ENCODE measurements around the gene ANO7. TPM values are rescaled to one million over a fixed set of nuclear protein-coding genes. Genes with fewer than 3 reads are reported as not detected.

ANO7 gene
- polyA plus RNA-seq, 1 of the 3 experiments (the other 2 are of a cell fraction): 0.81 TPM

- Histone ChIP-seq H4K20me1 (ENCODE audit: insufficient read depth) (peaks cover 78% of the 10 kb centered on the region), H2AFZ (ENCODE audit: low read depth) (no peak overlapping the region), H3K9me3 (no peaks in the 10 kb centered on the region), H3K4me3 (ENCODE audit: low read depth in 2 of 2, low read length in 1 of 2) (no peak overlapping the region), H3K27me3 (ENCODE audit: insufficient read depth) (no peaks in the 10 kb centered on the region), H3K4me2 (no peak overlapping the region), H3K9ac (no peak overlapping the region), H3K36me3 (replicated peaks in 1 of 2; ENCODE audit: control insufficient read depth in 1 of 2, insufficient read depth in 2 of 2, low read length in 1 of 2) (peaks cover 75 to 78% of the 10 kb centered on the region in 2 experiments), H3K9me2 (no peaks in the 10 kb centered on the region), H3F3A (replicated peaks; ENCODE audit: insufficient read depth) (peaks cover 11% of the 10 kb centered on the region), H3K4me1 (ENCODE audit: control insufficient read depth in 1 of 2, insufficient read depth in 2 of 2, low read depth in 1 of 2, low read length in 1 of 2) (no peaks in the 10 kb centered on the region), H3K27ac (ENCODE audit: low read depth in 2 of 2, low read length in 1 of 2) (no peak overlapping the region), H3K79me2 (ENCODE audit: insufficient read depth) (peaks cover 97% of the 10 kb centered on the region)
- ChIA-PET POLR2A (no interaction called here), CTCF (no interaction called here)
- no peak for TF ChIP-seq YY1 (IDR thresholded peaks at IDR 0.05; ENCODE audit: low read depth)
- no peak for TF ChIP-seq USF2 (IDR thresholded peaks at IDR 0.05; ENCODE audit: borderline replicate concordance, low read depth, low read length)
- TF ChIP-seq GATA2 (CRISPR knock-in tag; IDR thresholded peaks at IDR 0.05): no peak
- no peak for TF ChIP-seq MXI1 (IDR thresholded peaks at IDR 0.05; ENCODE audit: low read depth, low read length)
- no peak for TF ChIP-seq CHD2 (IDR thresholded peaks at IDR 0.05; ENCODE audit: low read length, partially characterized antibody)
- no peak for TF ChIP-seq CTCF (IDR thresholded peaks at IDR 0.05)
- no peak for TF ChIP-seq ZBTB33 (IDR thresholded peaks at IDR 0.05; ENCODE audit: borderline replicate concordance, low read depth)
- TF ChIP-seq RFX5 (IDR thresholded peaks at IDR 0.05; ENCODE audit: low read length): no peak
- TF ChIP-seq RAD21 (IDR thresholded peaks at IDR 0.05; ENCODE audit: low read length): no peak
- DNase-seq: no peak
- 92% methylated on average over 4 of the region's 4 CpGs for WGBS (ENCODE audit: low lambda C conversion rate)
These were observed 73.2 kb downstream of the ANO7 start for GRCh38 chr2:241261628-241262027.

GRCh38 chr2:241263061-241263460, 74.6 kb downstream of the ANO7 start:
- no peak overlapping the region for H3K4me2 ChIP-seq
- H3K27ac ChIP-seq (ENCODE audit: low read depth in 2 of 2, low read length in 1 of 2): no peak overlapping the region
- no peak for DNase-seq
- H3F3A ChIP-seq (replicated peaks; ENCODE audit: insufficient read depth): peaks cover 11% of the 10 kb centered on the region
- 95% methylated on average over 7 of the region's 7 CpGs for WGBS (ENCODE audit: low lambda C conversion rate)
- ChIA-PET CTCF (no interaction called here), POLR2A (no interaction called here)
- H3K4me3 ChIP-seq (ENCODE audit: low read depth in 2 of 2, low read length in 1 of 2): no peak overlapping the region
- H2AFZ ChIP-seq (ENCODE audit: low read depth): no peak overlapping the region
- H3K79me2 ChIP-seq (ENCODE audit: insufficient read depth): peaks cover 99% of the 10 kb centered on the region
- peaks cover 78% of the 10 kb centered on the region for H4K20me1 ChIP-seq (ENCODE audit: insufficient read depth)
- no peaks in the 10 kb centered on the region for H3K9me2 ChIP-seq
- H3K4me1 ChIP-seq (ENCODE audit: control insufficient read depth in 1 of 2, insufficient read depth in 2 of 2, low read depth in 1 of 2, low read length in 1 of 2): no peaks in the 10 kb centered on the region; a peak in 1 of 4 replicates
- H3K9ac ChIP-seq: no peak overlapping the region
- H3K9me3 ChIP-seq: no peaks in the 10 kb centered on the region
- no peaks in the 10 kb centered on the region for H3K27me3 ChIP-seq (ENCODE audit: insufficient read depth)
- no peak for TF ChIP-seq SIN3A (IDR thresholded peaks at IDR 0.05; ENCODE audit: borderline replicate concordance, low read depth, low read length)
- no peak for TF ChIP-seq MXI1 (IDR thresholded peaks at IDR 0.05; ENCODE audit: low read depth, low read length)
- no peak for TF ChIP-seq SMC3 (IDR thresholded peaks at IDR 0.05; ENCODE audit: low read depth, low read length)
- TF ChIP-seq CHD2 (IDR thresholded peaks at IDR 0.05; ENCODE audit: low read length, partially characterized antibody): no peak
- H3K36me3 ChIP-seq (replicated peaks in 1 of 2; ENCODE audit: control insufficient read depth in 1 of 2, insufficient read depth in 2 of 2, low read length in 1 of 2): peaks cover 73 to 82% of the 10 kb centered on the region in 2 experiments

All from SK-N-SH (cell line).